H9 (cell line): ENCODE data around the gene TRAIP. TPM values are rescaled to one million over a fixed set of nuclear protein-coding genes. Genes with fewer than 3 reads are reported as not detected.

Experiments used
- DNase-seq: peaks from one replicate; pipeline ENCODE4 v3.0.0-alpha.2; 2017
- H2AFZ ChIP-seq: one replicate; pipeline ENCODE4 v1.6.1; 2013; ENCODE audit warnings: mild to moderate bottlenecking, low read length, control low read depth, moderate library complexity
- H2AK5ac ChIP-seq: 2 replicates; pipeline ENCODE4 v1.6.1; 2013; ENCODE audit warnings: low read length, control low read depth, mixed read lengths; ENCODE audit not compliant: insufficient read length
- H2BK120ac ChIP-seq: one replicate; pipeline ENCODE4 v1.6.1; 2013; ENCODE audit warnings: low read depth, mild to moderate bottlenecking, low read length, control low read depth, inconsistent platforms; ENCODE audit not compliant: poor library complexity, severe bottlenecking
- H2BK12ac ChIP-seq: 2 replicates; pipeline ENCODE4 v1.6.1; 2013; ENCODE audit warnings: low read length, control low read depth, mixed read lengths, low read depth; ENCODE audit not compliant: insufficient read length
- H2BK15ac ChIP-seq: 2 replicates; pipeline ENCODE4 v1.6.1; 2013; ENCODE audit warnings: low read depth, low read length, control low read depth
- H2BK20ac ChIP-seq: one replicate; pipeline ENCODE4 v1.6.1; 2013; ENCODE audit warnings: low read depth, mild to moderate bottlenecking, low read length, control low read depth, inconsistent platforms; ENCODE audit not compliant: poor library complexity, severe bottlenecking
- H2BK5ac ChIP-seq: 2 replicates; pipeline ENCODE4 v1.6.1; 2013; ENCODE audit warnings: low read length, control low read depth, mixed read lengths; ENCODE audit not compliant: insufficient read length
- H3K14ac ChIP-seq: 2 replicates; pipeline ENCODE4 v1.6.1; 2013; ENCODE audit warnings: low read length, control low read depth; ENCODE audit not compliant: insufficient read depth
- H3K18ac ChIP-seq: 2 replicates; pipeline ENCODE4 v1.6.1; 2013; ENCODE audit warnings: low read depth, mild to moderate bottlenecking, mixed read lengths, low read length, control low read depth; ENCODE audit not compliant: insufficient read length
- H3K23ac ChIP-seq: 2 replicates; pipeline ENCODE4 v1.6.1; 2013; ENCODE audit warnings: low read length, control low read depth, mixed read lengths, low read depth; ENCODE audit not compliant: insufficient read length
- H3K23me2 ChIP-seq: 2 replicates; pipeline ENCODE4 v1.6.1; 2013; ENCODE audit warnings: low read depth, mild to moderate bottlenecking, mixed read lengths, low read length, control low read depth; ENCODE audit not compliant: insufficient read length, poor library complexity, severe bottlenecking
- H3K27ac ChIP-seq: 2 replicates; pipeline ENCODE4 v1.5.1; 2013; ENCODE audit warnings: low read length, control low read depth, mixed read lengths, low read depth; ENCODE audit not compliant: insufficient read length
- H3K27me3 ChIP-seq: 2 replicates; pipeline ENCODE4 v1.6.1; 2013; ENCODE audit warnings: low read length, control low read depth, inconsistent platforms; ENCODE audit not compliant: insufficient read depth
- H3K4ac ChIP-seq: 2 replicates; pipeline ENCODE4 v1.6.1; 2013; ENCODE audit warnings: low read depth, mild to moderate bottlenecking, control low read depth, inconsistent platforms, low read length, moderate library complexity
- H3K4me1 ChIP-seq: 2 replicates; pipeline ENCODE4 v1.6.1; 2013; ENCODE audit warnings: low read length, control low read depth, inconsistent platforms; ENCODE audit not compliant: insufficient read depth
- H3K4me2 ChIP-seq: 2 replicates; pipeline ENCODE4 v1.6.1; 2013; ENCODE audit warnings: low read length, control low read depth, mixed read lengths; ENCODE audit not compliant: insufficient read length, insufficient read depth
- H3K56ac ChIP-seq: 2 replicates; pipeline ENCODE4 v1.6.1; 2013; ENCODE audit warnings: low read depth, mild to moderate bottlenecking, mixed read lengths, low read length, control low read depth; ENCODE audit not compliant: insufficient read length
- H3K79me1 ChIP-seq: 2 replicates; pipeline ENCODE4 v1.6.1; 2013; ENCODE audit warnings: low read depth, mild to moderate bottlenecking, moderate library complexity, low read length, control low read depth, inconsistent platforms; ENCODE audit not compliant: insufficient read depth, poor library complexity, severe bottlenecking
- H3K79me2 ChIP-seq: 2 replicates; pipeline ENCODE4 v1.6.1; 2013; ENCODE audit warnings: low read length, control low read depth, inconsistent platforms; ENCODE audit not compliant: insufficient read depth
- H3K9ac ChIP-seq: 2 replicates; pipeline ENCODE4 v1.6.1; 2013; ENCODE audit warnings: low read length, control low read depth, mixed read lengths; ENCODE audit not compliant: insufficient read length; ENCODE audit errors: extremely low read depth
- H3K9me3 ChIP-seq: one replicate; pipeline ENCODE4 v1.6.1; 2013; ENCODE audit warnings: low read depth, low read length, inconsistent platforms; ENCODE audit not compliant: control insufficient read depth
- H3T11ph ChIP-seq: one replicate; pipeline ENCODE4 v1.6.1; 2013; ENCODE audit warnings: mild to moderate bottlenecking, low read length, control low read depth, inconsistent platforms
- H4K20me1 ChIP-seq: one replicate; pipeline ENCODE4 v1.6.1; 2013; ENCODE audit not compliant: control insufficient read depth, insufficient read length, insufficient read depth
- H4K5ac ChIP-seq: 2 replicates; pipeline ENCODE4 v1.6.1; 2013; ENCODE audit warnings: low read depth, mild to moderate bottlenecking, mixed read lengths, low read length, control low read depth; ENCODE audit not compliant: insufficient read length
- H4K8ac ChIP-seq: replicated peaks from 2 replicates; pipeline ENCODE4 v1.6.1; 2013; ENCODE audit warnings: low read length, control low read depth, mixed read lengths, low read depth; ENCODE audit not compliant: insufficient read length
- H4K91ac ChIP-seq: 2 replicates; pipeline ENCODE4 v1.6.1; 2013; ENCODE audit warnings: low read depth, mild to moderate bottlenecking, moderate library complexity, mixed read lengths, low read length, control low read depth; ENCODE audit not compliant: insufficient read length
- H3K27ac Mint-ChIP-seq, 3 experiments: 2 replicates in 2 of 3; 3 replicates in 1 of 3; pipeline ENCODE4 v1.8.0; 2020 to 2021; ENCODE audit warnings: mixed read lengths in 3 of 3, mild to moderate bottlenecking in 1 of 3, moderate library complexity in 1 of 3
- H3K27me3 Mint-ChIP-seq: 2 replicates; pipeline ENCODE4 v1.8.0; 2021; ENCODE audit warnings: low read depth, mild to moderate bottlenecking, moderate library complexity, mixed read lengths
- H3K36me3 Mint-ChIP-seq, 3 experiments: 2 replicates in 2 of 3; 3 replicates in 1 of 3; pipeline ENCODE4 v1.8.0; 2020 to 2021; ENCODE audit warnings: low read depth in 3 of 3, mixed read lengths in 3 of 3; ENCODE audit not compliant: insufficient read depth in 1 of 3
- H3K4me1 Mint-ChIP-seq, 2 experiments: 2 replicates each; pipeline ENCODE4 v1.8.0; 2020; ENCODE audit warnings: mixed read lengths in 2 of 2
- H3K4me3 Mint-ChIP-seq, 2 experiments: 2 replicates in 1 of 2; 3 replicates in 1 of 2; pipeline ENCODE4 v1.8.0; 2020 to 2021; ENCODE audit warnings: mild to moderate bottlenecking in 2 of 2, mixed read lengths in 2 of 2, moderate library complexity in 1 of 2
- H3K9me3 Mint-ChIP-seq, 2 experiments: 2 replicates in 1 of 2; 3 replicates in 1 of 2; pipeline ENCODE4 v1.8.0; 2020; ENCODE audit warnings: mild to moderate bottlenecking in 2 of 2, mixed read lengths in 2 of 2, moderate library complexity in 1 of 2
- CTCF ChIP-seq: fragments of 200-600 bp; sonication (generic); conservative IDR thresholded peaks from 3 replicates; pipeline ENCODE4 v1.8.0; 2021; ENCODE audit warnings: antibody characterized with exemption, mild to moderate bottlenecking
- WGBS: extraction: QIAGEN DNeasy Blood & Tissue Kit; methylation state at CpG from one replicate; pipeline ENCODE4 v1.1.7; 2013; ENCODE audit warnings: missing lambda C conversion rate, low lambda C conversion rate, mixed read lengths; ENCODE audit not compliant: insufficient read length; ENCODE audit errors: extremely low coverage; 5-methylcytosine and 5-hydroxymethylcytosine counted together
- total RNA-seq: library from RNA; stranded (reverse); gene quantifications from 2 replicates; pipeline ENCODE4 v1.2.1, GENCODE V29; 2021

The TRAIP gene
- total RNA-seq, 1 experiment from 2014 or later: 36.7 TPM

GRCh38 chr3:49845694-49846093 lies 10.7 kb downstream of the TRAIP start:
- Histone ChIP-seq H4K20me1 (no peaks in the 10 kb centered on the region), H3T11ph (no peak overlapping the region), H3K79me1 (no peaks in the 10 kb centered on the region), H4K8ac (no peak overlapping the region), H4K5ac (no peak overlapping the region), H3K4ac (no peak overlapping the region), H3K4me1 (no peaks in the 10 kb centered on the region), H2BK15ac (no peak overlapping the region), H3K56ac (no peak overlapping the region), H2AK5ac (no peak overlapping the region), H3K9ac (no peak overlapping the region), H3K9me3 (no peaks in the 10 kb centered on the region), H3K27ac (no peak overlapping the region), H3K27me3 (no peaks in the 10 kb centered on the region), H3K4me2 (no peak overlapping the region), H3K23ac (no peak overlapping the region), H2BK20ac (no peak overlapping the region), H3K14ac (no peak overlapping the region), H2AFZ (no peak overlapping the region), H3K23me2 (no peaks in the 10 kb centered on the region), H2BK12ac (no peak overlapping the region), H2BK120ac (no peak overlapping the region), H2BK5ac (no peak overlapping the region), H3K79me2 (no peaks in the 10 kb centered on the region; the same call in 1 of the 2 replicates), H3K18ac (no peak overlapping the region), H4K91ac (no peak overlapping the region)
- no peak for DNase-seq
- Mint-ChIP-seq H3K4me3 (no peak overlapping the region), H3K4me1 (peaks cover 13 to 17% of the 10 kb centered on the region in 2 experiments), H3K36me3 (peaks cover 33 to 64% (median 57%) of the 10 kb centered on the region in 3 experiments; a peak in 6 of 7 replicates), H3K27me3 (no peaks in the 10 kb centered on the region), H3K27ac (no peak overlapping the region; a peak in 1 of 7 replicates), H3K9me3 (no peaks in the 10 kb centered on the region)
- no peak for TF ChIP-seq CTCF
- no CpG with 5 or more reads among the region's 3 CpGs for WGBS
